Ectodermal cell (in vitro differentiated cells): ENCODE results near the gene SRSF4.

Experiments
- H3K27ac ChIP-seq: 2 replicates; pipeline ENCODE4 v1.7.0; 2013; ENCODE audit warnings: mild to moderate bottlenecking, low read depth, low read length; ENCODE audit not compliant: insufficient read depth, poor library complexity, severe bottlenecking
- H3K27me3 ChIP-seq: 2 replicates; pipeline ENCODE4 v1.7.0; 2013; ENCODE audit warnings: mild to moderate bottlenecking, low read length; ENCODE audit not compliant: insufficient read depth, control insufficient read depth, poor library complexity, severe bottlenecking
- H3K36me3 ChIP-seq: one replicate; pipeline ENCODE4 v1.7.0; 2013; ENCODE audit warnings: low read length; ENCODE audit not compliant: control insufficient read depth, insufficient read depth
- H3K4me1 ChIP-seq: one replicate; pipeline ENCODE4 v1.7.0; 2013; ENCODE audit warnings: low read length; ENCODE audit not compliant: control insufficient read depth, insufficient read depth
- H3K4me3 ChIP-seq: 2 replicates; pipeline ENCODE4 v1.7.0; 2013; ENCODE audit warnings: low read depth, low read length, control low read depth; ENCODE audit not compliant: insufficient read depth
- H3K9me3 ChIP-seq: 2 replicates; pipeline ENCODE4 v1.7.0; 2013; ENCODE audit warnings: mild to moderate bottlenecking, low read length, moderate library complexity; ENCODE audit not compliant: control insufficient read depth
- WGBS, 2 experiments: methylation state at CpG; one replicate each; pipeline ENCODE4 v1.1.7; 2013; ENCODE audit warnings: missing lambda C conversion rate in 2 of 2; 5-methylcytosine and 5-hydroxymethylcytosine counted together

SRSF4 gene

DNA sequence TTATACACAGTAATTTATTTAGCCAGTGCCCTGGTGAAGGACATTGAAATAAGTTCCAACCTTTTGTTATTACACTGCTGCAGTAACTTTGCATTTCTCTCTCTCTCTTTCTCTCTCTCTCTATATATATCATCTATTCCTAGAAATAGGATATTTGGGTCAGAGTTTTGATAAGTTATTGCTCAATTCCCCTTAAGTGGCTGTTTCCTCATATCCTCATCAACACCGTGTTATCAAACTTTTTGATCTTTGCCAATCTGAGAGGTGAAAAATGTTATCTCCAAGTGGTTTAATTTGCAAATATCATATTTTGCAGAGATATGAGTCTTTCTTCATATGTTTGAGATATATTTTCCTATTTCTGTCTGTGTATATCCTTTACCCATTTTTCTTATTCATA lies 1.6 kb upstream of the SRSF4 start:
- H3K9me3 ChIP-seq = no peaks in the 10 kb centered on the region
- WGBS, 2 experiments = 100% methylated on average over 1 of the region's 1 CpG; no CpG with 5 or more reads in 1 of the 2 experiments
- no peak overlapping the region for H3K27ac ChIP-seq
- H3K27me3 ChIP-seq = no peaks in the 10 kb centered on the region
- peaks cover 5% of the 10 kb centered on the region for H3K4me1 ChIP-seq
- peaks cover 6% of the 10 kb centered on the region for H3K36me3 ChIP-seq
- no peak overlapping the region for H3K4me3 ChIP-seq

DNA sequence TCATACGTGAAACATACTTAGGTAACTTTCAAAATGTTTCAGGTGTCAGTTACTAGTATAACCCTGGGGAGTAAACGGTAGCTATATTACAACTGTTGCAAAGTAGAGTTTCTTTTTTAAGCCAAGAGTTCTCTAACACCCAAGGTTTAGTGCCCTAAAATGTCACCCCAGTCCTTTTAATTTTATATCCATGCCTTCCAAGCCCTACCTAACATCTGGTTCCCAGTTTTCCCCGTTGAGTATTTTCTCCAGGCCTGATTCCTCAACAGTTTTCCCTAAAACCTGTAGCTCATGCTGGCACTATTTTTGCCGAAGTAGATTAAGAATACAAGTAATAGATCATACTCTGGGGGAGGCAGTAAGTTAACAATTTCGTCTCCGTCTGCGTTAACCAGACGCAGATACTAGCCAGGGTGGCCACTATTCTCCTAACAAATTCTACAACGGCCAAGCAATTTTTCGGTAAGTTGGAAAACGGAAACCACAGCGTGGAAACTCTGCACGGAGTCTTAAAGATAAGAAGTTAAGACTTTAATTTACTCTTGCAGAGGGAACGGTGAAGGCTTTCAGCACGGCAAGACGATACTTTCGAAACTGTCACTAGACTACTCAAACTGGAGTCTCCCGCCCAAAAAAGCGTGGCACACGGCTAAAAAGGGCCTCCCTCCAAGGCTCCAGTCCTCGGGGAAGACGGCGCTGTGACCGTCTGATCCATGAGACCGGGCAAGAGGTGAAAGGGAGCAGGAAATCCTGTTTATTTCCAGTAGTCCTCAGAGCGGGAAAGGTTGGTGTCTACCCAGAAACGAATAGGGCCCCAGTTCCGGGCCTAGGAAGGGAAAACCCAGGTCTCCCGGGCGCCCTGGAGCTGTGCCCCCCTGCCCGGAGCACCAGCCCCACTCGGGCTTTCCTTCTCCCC lies 945 bp downstream of the SRSF4 start:
- Histone ChIP-seq H3K36me3 (peaks cover 17% of the 10 kb centered on the region), H3K4me1 (peaks cover 5% of the 10 kb centered on the region), H3K27ac (peak overlapping the region; percentile 98), H3K9me3 (no peaks in the 10 kb centered on the region), H3K27me3 (no peaks in the 10 kb centered on the region), H3K4me3 (peak overlapping the region; percentile 99)
- WGBS, 2 experiments = 3 to 4% methylated on average over 32 of the region's 32 CpGs

DNA sequence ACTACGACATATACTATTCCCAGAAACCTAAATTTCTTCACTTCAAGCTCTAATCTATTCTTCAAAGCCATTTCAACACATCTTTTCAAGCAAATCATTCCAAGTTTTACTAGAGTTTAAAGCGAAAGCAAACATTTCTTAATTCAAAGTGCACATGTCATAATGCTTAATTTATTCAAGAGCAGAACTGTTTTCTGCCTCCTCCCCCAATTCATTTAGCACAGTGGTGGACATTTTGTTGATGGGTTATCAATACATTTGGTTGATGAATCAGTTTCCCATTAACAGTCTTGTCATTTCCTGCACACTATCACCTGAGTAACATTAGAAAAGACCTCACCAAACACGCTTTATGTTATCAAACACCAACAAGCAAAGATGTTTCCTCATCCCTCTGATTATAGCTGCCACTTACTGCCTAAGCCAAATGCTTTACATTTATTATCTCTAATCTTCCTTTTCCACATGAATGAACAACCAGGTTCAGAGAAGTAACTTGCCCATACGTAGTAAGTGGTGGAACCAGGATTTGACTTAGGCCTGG lies 2.0 kb downstream of the SRSF4 start:
- Histone ChIP-seq H3K4me3 (peak overlapping the region; percentile 99), H3K9me3 (no peaks in the 10 kb centered on the region), H3K4me1 (peaks cover 5% of the 10 kb centered on the region), H3K27ac (no peak overlapping the region), H3K36me3 (peaks cover 17% of the 10 kb centered on the region), H3K27me3 (no peaks in the 10 kb centered on the region)
- 85 to 86% methylated on average over 4 of the region's 4 CpGs for WGBS, 2 experiments

DNA sequence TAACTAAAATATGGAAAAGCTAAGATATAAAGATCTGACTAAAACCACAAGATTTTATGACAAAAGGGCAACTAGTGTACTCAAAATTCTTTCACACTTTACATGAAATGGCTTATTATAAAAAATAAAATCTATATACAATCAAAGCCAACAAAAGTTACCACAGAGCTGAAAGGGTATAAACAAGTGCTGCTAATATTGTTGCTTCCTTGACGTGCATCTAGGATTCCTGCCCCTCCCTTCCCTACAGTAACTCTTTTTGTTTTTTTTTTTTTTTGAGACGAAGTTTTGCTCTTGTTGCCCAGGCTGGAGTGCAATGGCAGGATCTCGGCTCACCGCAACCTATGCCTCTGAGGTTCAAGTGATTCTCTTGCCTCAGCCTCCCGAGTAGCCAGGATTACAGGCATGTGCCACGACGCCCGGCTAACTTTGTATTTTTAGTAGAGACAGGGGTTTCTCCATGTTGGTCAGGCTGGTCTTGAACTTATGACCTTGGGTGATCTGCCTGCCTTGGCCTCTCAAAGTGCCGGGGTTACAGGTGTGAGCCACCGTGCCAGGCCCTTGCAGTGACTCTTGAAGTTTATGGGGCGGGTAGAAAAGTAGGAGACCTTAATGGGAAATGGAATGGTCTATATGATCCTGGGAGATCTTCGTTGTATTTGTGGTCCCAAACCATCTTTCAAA lies 4.5 kb downstream of the SRSF4 start:
- Histone ChIP-seq H3K4me1 (peaks cover 5% of the 10 kb centered on the region), H3K4me3 (no peak overlapping the region), H3K36me3 (peaks cover 17% of the 10 kb centered on the region), H3K27me3 (no peaks in the 10 kb centered on the region), H3K9me3 (no peaks in the 10 kb centered on the region), H3K27ac (no peak overlapping the region)
- WGBS, 2 experiments = 94 to 95% methylated on average over 12 of the region's 12 CpGs

DNA sequence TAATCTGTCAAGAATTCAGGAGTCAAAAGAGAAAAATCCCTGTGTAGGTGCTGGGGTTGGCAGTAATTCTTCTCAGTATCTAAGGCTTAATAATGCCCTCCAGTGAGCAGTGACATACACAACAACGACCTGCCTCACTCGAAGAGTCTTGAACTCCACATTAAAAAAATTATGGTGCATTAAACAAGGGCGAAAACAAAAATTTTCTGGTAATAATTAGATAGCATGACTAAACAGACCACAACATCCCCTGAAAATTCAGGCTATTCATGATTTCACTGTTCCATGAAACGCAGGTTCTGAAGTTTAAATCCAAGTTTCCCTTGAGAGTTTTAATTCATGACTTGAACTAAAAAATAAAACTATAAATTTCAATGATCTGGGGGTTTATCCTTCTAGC lies 5.1 kb downstream of the SRSF4 start:
- Histone ChIP-seq H3K27ac (no peak overlapping the region), H3K27me3 (no peaks in the 10 kb centered on the region), H3K9me3 (no peaks in the 10 kb centered on the region), H3K4me3 (no peak overlapping the region), H3K36me3 (peaks cover 17% of the 10 kb centered on the region), H3K4me1 (peaks cover 5% of the 10 kb centered on the region)
- 40 to 91% methylated on average over 1 to 4 of the region's 4 CpGs for WGBS, 2 experiments

DNA sequence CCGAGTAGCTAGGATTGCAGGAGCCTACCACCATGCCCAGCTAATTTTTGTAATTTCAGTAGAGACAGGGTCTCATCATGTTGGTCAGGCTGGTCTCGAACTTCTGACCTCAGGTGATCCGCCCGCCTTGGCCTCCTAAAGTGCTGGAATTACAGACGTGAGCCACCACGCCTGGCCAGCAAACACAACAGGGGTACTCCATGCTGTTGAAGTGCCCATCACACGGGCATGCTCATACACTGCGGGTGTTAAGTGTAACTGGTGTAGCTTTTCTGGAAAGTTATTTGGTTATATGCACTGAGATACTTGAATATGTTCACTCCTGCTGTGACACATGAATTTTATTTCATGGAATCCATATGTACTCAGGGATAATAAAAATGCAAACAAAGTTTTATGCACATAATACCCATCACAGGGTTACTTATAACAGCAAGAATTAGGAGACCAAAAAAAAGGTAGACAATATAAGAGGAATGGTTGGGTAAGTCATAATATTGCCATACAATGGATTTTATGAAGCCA lies 9.2 kb downstream of the SRSF4 start:
- H3K4me1 ChIP-seq = no peaks in the 10 kb centered on the region
- H3K27me3 ChIP-seq = no peaks in the 10 kb centered on the region
- WGBS, 2 experiments = 91 to 94% methylated on average over 8 of the region's 8 CpGs
- H3K4me3 ChIP-seq = no peak overlapping the region
- H3K9me3 ChIP-seq = no peaks in the 10 kb centered on the region
- no peak overlapping the region for H3K27ac ChIP-seq
- peaks cover 10% of the 10 kb centered on the region for H3K36me3 ChIP-seq

DNA sequence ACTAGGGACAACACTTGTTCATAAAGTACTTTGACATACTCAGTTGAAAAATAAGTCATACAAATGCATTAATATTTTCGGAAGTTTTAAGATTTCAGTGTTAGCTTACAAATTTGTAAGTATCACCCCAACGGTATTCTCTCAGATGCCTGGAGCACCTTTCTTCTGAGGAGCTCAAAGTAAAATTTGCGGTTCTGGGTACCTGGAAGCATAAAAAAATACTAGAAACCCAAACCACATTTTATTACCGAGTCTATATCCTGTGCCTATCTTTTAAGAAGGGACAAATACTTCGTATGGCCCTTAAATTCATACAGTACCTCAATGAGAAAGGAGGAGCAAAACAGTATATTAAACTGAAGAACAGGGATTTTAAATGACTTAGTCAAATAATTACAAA lies 10.2 kb downstream of the SRSF4 start:
- WGBS, 2 experiments = 94 to 95% methylated on average over 5 of the region's 5 CpGs
- no peak overlapping the region for H3K27ac ChIP-seq
- H3K4me3 ChIP-seq = no peak overlapping the region

DNA sequence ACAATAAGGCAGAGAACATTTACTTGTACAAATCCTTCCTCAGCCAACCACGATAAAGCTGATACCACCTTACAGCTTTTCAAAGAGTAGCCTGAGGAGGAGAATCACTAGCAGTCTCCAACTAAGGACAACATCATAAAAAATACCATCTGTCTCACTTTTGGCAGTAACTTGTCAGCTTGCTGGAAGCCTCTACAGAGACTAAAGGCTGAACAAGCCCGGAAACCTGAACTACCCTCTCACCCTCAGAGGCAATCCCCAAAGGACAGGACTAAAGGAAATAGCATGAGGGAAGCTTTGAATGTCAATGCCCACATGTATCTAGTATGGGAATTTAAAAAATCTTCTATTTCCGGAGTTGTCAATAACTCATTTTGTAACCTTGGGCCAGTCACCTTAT lies 10.6 kb downstream of the SRSF4 start:
- peaks cover 6% of the 10 kb centered on the region for H3K4me1 ChIP-seq
- H3K36me3 ChIP-seq = peaks cover 4% of the 10 kb centered on the region
- no peaks in the 10 kb centered on the region for H3K9me3 ChIP-seq
- 54 to 63% methylated on average over 3 of the region's 3 CpGs for WGBS, 2 experiments
- no peak overlapping the region for H3K4me3 ChIP-seq
- H3K27me3 ChIP-seq = no peaks in the 10 kb centered on the region
- no peak overlapping the region for H3K27ac ChIP-seq

More for the DNA sequence above, 10.2 kb downstream of the SRSF4 start:
- no peaks in the 10 kb centered on the region for H3K27me3 ChIP-seq
- peaks cover 8% of the 10 kb centered on the region for H3K36me3 ChIP-seq
- no peaks in the 10 kb centered on the region for H3K9me3 ChIP-seq
- peaks cover 3% of the 10 kb centered on the region for H3K4me1 ChIP-seq

DNA sequence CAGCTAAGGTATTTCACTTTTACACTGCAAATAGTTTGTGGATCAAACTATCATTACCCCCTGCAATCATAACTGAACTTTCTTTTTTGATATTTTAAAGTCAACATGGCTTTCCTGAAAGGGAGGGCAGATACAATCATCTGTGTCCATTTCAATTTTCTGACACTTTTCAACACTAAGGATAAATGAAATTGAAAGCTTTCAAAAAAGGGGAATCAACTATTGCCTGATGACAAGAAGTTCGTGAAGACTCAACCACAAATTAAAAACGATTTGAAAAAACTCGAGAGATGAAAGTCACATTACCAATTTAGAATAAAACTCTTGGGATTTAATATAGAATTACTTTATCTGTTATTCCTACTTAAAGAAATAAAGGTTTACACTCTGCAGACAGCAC lies 11.7 kb downstream of the SRSF4 start:
- 100% methylated on average over 3 of the region's 3 CpGs; no CpG with 5 or more reads in 1 of the 2 experiments for WGBS, 2 experiments
- no peaks in the 10 kb centered on the region for H3K27me3 ChIP-seq
- H3K4me1 ChIP-seq = peaks cover 17% of the 10 kb centered on the region
- H3K4me3 ChIP-seq = no peak overlapping the region
- H3K36me3 ChIP-seq = peaks cover 5% of the 10 kb centered on the region
- H3K27ac ChIP-seq = no peak overlapping the region
- no peaks in the 10 kb centered on the region for H3K9me3 ChIP-seq

DNA sequence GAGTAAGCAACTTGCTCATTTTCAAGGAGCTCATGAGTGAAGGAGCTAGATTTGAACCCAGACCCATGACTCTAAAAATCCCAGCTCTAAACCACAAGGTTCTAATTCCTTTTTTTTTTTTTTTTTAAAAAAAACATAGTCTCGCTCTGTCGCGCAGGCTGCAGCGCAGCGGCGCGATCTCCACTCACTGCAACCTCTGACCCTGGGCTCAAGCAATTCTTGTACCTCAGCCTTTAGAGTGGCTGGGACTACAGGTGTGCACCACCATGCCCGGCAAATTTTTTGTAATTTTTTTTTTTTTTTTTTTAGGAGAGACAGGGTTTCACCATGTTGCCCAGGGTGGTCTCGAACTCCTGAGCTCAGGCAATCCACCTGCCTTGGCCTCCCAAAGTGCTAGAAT lies 13.8 kb downstream of the SRSF4 start:
- Histone ChIP-seq H3K9me3 (no peaks in the 10 kb centered on the region), H3K27me3 (no peaks in the 10 kb centered on the region), H3K27ac (no peak overlapping the region), H3K4me1 (peaks cover 21% of the 10 kb centered on the region), H3K4me3 (no peak overlapping the region), H3K36me3 (peaks cover 5% of the 10 kb centered on the region)
- 93 to 97% methylated on average over 9 of the region's 9 CpGs for whole genome bisulfite sequencing, 2 experiments
